ENCODE results near the gene BCL2L11. TPM values are rescaled to one million over a fixed set of nuclear protein-coding genes. Genes with fewer than 3 reads are reported as not detected.

BCL2L11 gene
- total RNA-seq, 1 donor from 2014 or later, result 221 TPM

DNA sequence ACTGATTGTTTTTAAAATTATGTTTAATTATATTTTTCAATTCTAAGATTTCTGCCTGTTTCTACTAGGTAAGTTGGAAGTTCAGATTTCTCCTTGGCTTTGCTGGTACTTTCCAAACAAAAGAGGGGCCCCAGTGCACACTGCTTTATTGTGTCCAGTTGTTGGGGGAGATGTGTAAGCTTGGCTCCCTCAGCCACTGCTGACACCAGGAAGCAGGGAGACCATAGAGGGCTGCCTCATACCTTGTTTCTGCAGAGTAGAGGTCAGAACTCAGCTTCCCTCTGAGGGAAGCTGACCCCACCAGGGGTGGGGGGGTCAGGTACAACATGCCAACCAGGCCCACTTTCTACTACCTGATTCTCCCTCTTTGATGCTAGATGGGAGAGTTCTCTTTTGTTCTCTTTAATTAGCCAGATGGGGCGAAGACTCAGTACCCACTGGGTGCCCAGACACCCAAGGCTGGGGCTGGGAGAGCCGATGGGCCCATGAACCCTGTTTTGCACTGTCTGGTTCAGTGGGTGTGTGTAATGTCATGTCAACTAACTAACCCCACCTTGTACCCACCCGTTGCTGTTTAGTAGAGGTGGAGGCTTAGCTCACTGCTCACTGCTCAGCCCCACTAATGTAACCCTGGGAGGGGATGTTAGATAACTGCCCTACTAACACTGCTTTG lies 14.7 kb downstream of the BCL2L11 start:
- intact Hi-C loops (cut with micrococcal nuclease), result loop anchor here (2.0 kb wide), 1 partner anchor 13 kb away; no protein-coding TSS in a partner anchor
- Mint-ChIP-seq H3K27me3 (no peaks in the 10 kb centered on the region), H3K27ac (no peak overlapping the region), H3K4me1 (peaks cover 43% of the 10 kb centered on the region), H3K4me3 (no peak overlapping the region), H3K9me3 (no peaks in the 10 kb centered on the region), H3K36me3 (ENCODE audit: low read depth) (peaks cover 86% of the 10 kb centered on the region)
- DNase-seq (no peak), ATAC-seq (ENCODE audit: low read depth) (no peak)
- TF ChIP-seq, protein P1, sequence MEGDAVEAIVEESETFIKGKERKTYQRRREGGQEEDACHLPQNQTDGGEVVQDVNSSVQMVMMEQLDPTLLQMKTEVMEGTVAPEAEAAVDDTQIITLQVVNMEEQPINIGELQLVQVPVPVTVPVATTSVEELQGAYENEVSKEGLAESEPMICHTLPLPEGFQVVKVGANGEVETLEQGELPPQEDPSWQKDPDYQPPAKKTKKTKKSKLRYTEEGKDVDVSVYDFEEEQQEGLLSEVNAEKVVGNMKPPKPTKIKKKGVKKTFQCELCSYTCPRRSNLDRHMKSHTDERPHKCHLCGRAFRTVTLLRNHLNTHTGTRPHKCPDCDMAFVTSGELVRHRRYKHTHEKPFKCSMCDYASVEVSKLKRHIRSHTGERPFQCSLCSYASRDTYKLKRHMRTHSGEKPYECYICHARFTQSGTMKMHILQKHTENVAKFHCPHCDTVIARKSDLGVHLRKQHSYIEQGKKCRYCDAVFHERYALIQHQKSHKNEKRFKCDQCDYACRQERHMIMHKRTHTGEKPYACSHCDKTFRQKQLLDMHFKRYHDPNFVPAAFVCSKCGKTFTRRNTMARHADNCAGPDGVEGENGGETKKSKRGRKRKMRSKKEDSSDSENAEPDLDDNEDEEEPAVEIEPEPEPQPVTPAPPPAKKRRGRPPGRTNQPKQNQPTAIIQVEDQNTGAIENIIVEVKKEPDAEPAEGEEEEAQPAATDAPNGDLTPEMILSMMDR (IDR thresholded peaks at IDR 0.05), result no peak
- ChIA-PET CTCF (no interaction called here), POLR2A (no interaction called here)

DNA sequence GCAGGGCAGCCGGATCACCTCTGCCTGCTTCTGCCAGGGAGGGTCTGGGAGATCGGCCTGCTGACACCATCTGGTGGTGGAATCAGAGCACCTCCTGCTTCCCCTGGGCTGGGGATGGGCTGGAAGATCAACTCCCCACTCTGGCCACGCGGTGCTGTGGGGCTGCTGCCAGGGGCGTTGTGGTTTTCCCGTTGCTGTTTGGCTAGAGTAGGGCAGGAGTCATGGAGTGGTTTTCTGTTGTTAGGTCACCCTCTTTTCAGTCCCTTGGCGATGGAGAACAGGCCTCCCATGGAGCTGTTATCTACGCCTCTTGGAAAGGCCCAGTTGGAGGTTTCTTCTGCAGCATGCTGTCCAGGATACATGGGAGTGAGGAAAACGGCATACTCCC lies 15.2 kb downstream of the BCL2L11 start:
- TF ChIP-seq, protein P1 (IDR thresholded peaks at IDR 0.05), result no peak
- Mint-ChIP-seq H3K4me1 (peaks cover 40% of the 10 kb centered on the region), H3K36me3 (ENCODE audit: low read depth) (peaks cover 86% of the 10 kb centered on the region), H3K27ac (no peak overlapping the region), H3K4me3 (no peak overlapping the region), H3K27me3 (no peaks in the 10 kb centered on the region), H3K9me3 (no peaks in the 10 kb centered on the region)
- POLR2A ChIA-PET, result interaction anchor here (0.7 to 1.8 kb wide), 2 partner anchors 15 to 21 kb away, joined by 3 to 8 read pairs; partner anchors contain the start of gene BCL2L11
- intact Hi-C loops (cut with micrococcal nuclease), result loop anchor here (2.0 kb wide), 1 partner anchor 13 kb away; no protein-coding TSS in a partner anchor
- DNase-seq (no peak), ATAC-seq (ENCODE audit: low read depth) (no peak)
- CTCF ChIA-PET, result no interaction called here

DNA sequence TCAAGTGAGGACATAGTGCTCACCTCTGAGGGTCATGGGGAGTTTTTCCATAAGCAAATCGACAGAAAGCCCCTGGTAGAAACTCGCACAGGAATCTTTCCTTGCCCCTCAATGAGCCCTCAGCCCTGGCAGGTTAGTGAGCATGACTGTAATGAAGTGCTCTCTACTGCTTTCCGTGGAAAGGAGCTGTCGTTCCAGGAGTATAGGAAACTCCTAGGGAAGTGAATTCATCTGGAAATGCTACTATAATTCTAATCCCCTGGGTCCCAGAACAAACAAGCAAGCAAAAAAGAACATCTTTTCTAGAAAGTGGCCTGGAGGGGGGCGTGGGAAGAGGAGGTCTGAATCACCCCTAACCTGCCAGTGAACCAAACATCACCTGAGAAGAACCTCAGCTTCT lies 18.1 kb downstream of the BCL2L11 start:
- TF ChIP-seq, protein P1 (IDR thresholded peaks at IDR 0.05), result no peak
- ChIA-PET CTCF (no interaction called here), POLR2A (interaction anchor here (0.5 to 1.4 kb wide), 3 partner anchors 15 to 82 kb away, joined by 3 read pairs; no protein-coding TSS in a partner anchor)
- Mint-ChIP-seq H3K27ac (no peak overlapping the region), H3K4me3 (no peak overlapping the region), H3K27me3 (no peaks in the 10 kb centered on the region), H3K4me1 (peaks cover 18% of the 10 kb centered on the region), H3K36me3 (ENCODE audit: low read depth) (peaks cover 92% of the 10 kb centered on the region), H3K9me3 (no peaks in the 10 kb centered on the region)
- DNase-seq (no peak), ATAC-seq (ENCODE audit: low read depth) (no peak)
- intact Hi-C loops (cut with micrococcal nuclease), result no loop called here

DNA sequence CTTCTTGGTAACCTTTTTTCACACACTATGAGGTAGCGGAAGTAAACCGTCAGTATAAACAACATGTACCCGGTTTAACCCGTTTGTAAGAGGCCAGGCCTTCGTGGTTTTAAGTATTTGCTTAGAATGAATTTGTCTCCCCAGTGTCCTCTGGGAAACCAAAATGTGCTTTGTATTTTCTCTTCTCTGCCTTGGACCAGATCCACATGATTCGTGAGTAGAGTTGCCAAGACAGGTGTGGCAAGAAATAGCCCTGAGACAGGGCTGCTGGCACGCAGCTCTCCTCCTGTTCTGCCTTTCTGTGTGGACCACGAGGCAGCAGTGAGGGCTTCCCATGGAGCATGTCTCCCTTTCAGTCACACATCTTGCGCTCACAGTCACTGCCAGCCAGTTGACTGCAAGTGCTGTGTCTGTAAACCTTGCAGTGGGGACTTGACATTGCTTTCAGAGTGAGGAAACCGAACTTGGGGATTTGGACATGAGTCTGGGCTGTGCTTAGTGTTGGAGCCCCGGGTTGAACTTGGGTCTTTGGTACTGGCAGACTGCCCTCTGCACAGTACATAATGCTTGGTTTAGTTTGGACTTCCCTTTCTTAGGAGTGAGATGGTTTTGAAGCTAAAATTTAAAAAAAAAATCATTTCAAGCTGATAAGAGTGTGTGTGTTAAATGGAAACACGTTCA lies 19.1 kb downstream of the BCL2L11 start:
- intact Hi-C loops (cut with micrococcal nuclease), result no loop called here
- ChIA-PET CTCF (no interaction called here), POLR2A (interaction anchor here (0.9 to 1.4 kb wide), 3 partner anchors 9 to 19 kb away, joined by 3 read pairs; partner anchors contain the start of gene BCL2L11)
- DNase-seq (no peak), ATAC-seq (ENCODE audit: low read depth) (no peak)
- Mint-ChIP-seq H3K9me3 (no peaks in the 10 kb centered on the region), H3K27me3 (no peaks in the 10 kb centered on the region), H3K36me3 (ENCODE audit: low read depth) (peaks cover 90% of the 10 kb centered on the region), H3K4me3 (no peak overlapping the region), H3K27ac (no peak overlapping the region), H3K4me1 (peaks cover 11% of the 10 kb centered on the region)
- TF ChIP-seq, protein P1 (IDR thresholded peaks at IDR 0.05), result no peak

DNA sequence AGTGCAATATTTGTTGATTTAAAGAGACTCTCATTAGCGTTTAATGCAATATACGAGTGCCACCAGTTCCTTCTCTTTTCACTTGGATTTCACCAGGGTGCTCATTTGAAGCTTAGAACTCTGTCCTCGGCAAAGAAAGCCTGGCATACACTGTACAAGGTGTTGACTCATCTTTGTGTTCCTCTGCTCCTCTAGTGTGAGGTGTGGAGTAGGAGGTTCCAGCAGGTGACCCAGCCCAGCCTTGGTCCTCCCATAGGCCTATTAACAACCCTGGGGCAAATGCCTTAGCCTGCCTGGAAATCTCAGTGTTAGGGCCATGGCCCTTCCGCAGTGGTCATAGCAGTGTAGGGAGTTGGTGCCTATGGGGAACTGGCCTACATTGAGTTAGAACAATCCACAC lies 20.1 kb downstream of the BCL2L11 start:
- ChIA-PET CTCF (no interaction called here), POLR2A (interaction anchor here (0.6 to 1.4 kb wide), 2 partner anchors 13 to 20 kb away, joined by 3 to 8 read pairs; partner anchors contain the start of gene BCL2L11)
- no peak overlapping the region for H3K27ac Mint-ChIP-seq
- ATAC-seq (ENCODE audit: low read depth), result no peak
- TF ChIP-seq, protein P1 (IDR thresholded peaks at IDR 0.05), result no peak
- intact Hi-C loops (cut with micrococcal nuclease), result no loop called here
- H3K27me3 Mint-ChIP-seq, result no peaks in the 10 kb centered on the region
- peaks cover 11% of the 10 kb centered on the region for H3K4me1 Mint-ChIP-seq
- peaks cover 91% of the 10 kb centered on the region for H3K36me3 Mint-ChIP-seq (ENCODE audit: low read depth)
- H3K9me3 Mint-ChIP-seq, result no peaks in the 10 kb centered on the region
- H3K4me3 Mint-ChIP-seq, result no peak overlapping the region
- DNase-seq, result no peak

Measured in activated B cell treated with CpG ODN at 0.5 μM for 24 hours (primary cell).